Activated CD8-positive, alpha-beta memory T cell treated with anti-CD3 and anti-CD28 coated beads for 4 hours (primary cell): ENCODE results near the gene ASB12.
"Not testable (repeated sequence)": the region's sequence is repeated elsewhere in the genome, so short reads cannot be mapped to it uniquely, and the experiment has no call there.

ENCODE experiments used
- DNase-seq, 2 donors: peaks; one replicate each; pipeline ENCODE4 v3.0.0-alpha.2; 2020; ENCODE audit warnings: low read depth in 2 of 2

ASB12 gene

GRCh38 chrX:64230123-64230970 is at the start of gene ASB12:
ASB12 (minus strand) TSS chrX:64230607; CDS start chrX:64225650, 4,957 bp downstream.
- DNase-seq = no peak

- DNase-seq = no peak
Observed at GRCh38 chrX:64265265-64265664, 34.9 kb upstream of the ASB12 start.

DNA sequence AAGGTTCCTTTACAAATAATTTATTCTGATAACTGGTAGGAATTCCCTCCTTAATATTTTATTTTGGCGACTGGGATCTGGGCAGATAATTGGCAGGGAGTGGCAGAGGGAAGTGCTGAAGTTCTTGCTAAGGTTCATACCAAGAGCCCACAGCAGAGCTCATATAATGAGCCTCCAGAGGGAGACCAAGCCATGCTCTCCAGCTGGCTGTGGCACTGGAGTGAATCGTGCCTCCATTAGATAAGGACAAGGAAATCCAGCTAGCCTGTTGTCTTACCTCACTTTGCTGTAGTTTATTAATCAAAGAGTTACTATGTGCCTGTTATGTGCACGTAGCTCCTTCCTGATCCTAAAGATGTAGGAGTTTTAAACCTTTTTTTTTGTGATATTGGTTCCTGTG is 1.3 kb downstream of the ASB12 start:
- no peak for DNase-seq

GRCh38 chrX:64218023-64218422 is 12.4 kb downstream of the ASB12 start:
- no peak for DNase-seq

GRCh38 chrX:64213989-64214388 is 16.4 kb downstream of the ASB12 start:
- not testable (repeated sequence) for DNase-seq

GRCh38 chrX:64206556-64207162 is 23.7 kb downstream of the ASB12 start:
- DNase-seq = no peak

DNA sequence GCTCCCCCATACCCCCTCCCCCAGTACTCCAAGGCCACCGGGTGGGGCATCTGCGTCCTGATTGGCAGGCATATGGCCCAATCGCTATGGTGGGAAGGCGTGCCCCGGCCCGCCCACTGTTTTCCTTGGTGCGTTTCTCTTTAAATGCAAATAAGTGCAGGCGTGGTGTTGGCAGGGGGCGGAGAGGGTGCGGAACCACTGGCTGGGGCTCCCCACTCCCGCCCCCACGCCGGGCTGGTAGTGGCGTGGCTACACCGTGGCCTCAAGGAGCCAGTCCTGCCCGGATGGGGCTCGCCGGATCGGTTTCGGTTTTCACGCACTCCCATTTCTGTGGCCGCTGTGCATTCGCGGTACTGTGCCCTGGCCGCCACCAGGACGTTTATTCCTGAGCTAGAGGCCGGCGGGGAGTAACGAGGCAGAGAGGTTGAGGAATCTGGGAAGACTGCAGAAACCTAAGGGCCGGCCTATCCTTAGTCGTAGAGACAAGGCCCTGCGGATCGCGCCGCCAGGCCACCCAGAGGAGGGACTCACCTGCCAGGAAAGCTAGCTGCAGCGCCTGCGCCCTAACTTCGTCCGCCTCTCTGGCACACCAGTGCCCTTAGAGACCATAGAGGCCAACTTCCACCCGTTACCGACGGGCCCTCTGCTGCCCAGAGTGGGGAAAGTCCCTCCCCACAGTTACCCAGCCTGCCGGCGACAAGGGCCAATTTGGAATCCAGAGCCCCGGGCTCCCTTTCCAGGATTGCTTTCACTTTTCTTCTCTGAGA is 24.5 kb downstream of the ASB12 start:
- DNase-seq = peak; percentile 75

- no peak for DNase-seq
Observed at GRCh38 chrX:64205441-64205734, 25.0 kb downstream of the ASB12 start, which contains the start of gene AMER1. AMER1 (minus strand) TSS chrX:64205708; CDS start chrX:64193286, 12,422 bp downstream.

DNA sequence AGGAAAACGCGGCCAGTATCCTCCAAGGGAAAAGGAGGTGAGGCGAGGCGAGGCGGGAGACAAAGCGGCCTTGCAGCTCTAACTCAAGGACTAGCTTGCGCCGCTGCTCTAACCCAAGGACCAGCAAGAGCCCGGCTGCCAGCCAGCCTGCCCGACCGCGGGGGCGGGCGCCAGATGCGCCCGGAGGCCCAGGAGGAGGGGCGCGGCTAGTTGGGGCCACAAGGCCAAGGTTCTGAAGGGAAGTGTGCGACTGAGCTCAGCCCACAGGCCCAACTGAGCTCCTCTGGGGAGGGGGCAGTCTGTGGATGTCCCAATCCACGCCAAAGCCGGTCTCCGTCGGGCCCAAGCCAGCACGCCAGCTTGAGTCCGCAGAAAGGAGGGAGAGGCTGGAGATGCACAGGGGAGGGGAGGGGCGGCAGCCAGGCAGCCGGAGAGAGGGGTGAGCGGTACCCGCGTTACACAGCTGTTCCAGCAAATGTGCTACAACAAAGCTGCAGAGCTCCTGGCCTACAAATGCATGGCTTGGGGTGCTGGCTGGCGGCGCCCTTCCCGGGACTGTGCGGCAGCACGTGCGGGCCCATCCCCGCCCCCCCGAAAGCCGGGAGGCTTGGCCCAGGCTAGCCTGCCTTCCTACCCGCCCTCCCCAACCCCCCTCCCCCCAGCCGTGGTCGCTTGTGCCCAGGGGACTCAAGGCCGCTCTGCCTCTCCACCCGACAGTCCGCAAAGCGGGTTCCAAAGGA is 25.5 kb downstream of the ASB12 start:
- DNase-seq = no peak

DNA sequence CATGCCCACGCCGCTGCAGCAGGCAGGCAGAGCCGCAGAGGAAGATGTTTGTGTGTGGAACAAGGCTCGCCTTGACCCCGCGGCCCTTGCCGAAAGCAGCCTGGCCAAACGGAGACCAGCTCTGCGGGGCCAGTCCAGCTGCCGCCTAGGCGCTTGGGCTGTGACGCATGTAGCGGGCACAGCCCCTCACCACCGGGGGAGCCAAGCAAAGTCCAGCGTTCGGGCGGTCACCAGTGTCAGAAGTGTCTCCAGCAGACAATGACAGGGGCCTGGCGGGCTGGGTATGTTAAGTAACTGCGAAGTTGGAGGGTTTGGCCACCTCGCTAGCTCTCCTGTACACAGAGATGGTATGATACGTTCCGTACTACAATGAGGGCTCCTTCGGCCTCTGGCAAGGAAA is 26.2 kb downstream of the ASB12 start:
- DNase-seq = no peak

GRCh38 chrX:64202808-64203325 is 27.5 kb downstream of the ASB12 start:
- DNase-seq = no peak

GRCh38 chrX:64198036-64198435 is 32.4 kb downstream of the ASB12 start:
- DNase-seq = no peak

DNA sequence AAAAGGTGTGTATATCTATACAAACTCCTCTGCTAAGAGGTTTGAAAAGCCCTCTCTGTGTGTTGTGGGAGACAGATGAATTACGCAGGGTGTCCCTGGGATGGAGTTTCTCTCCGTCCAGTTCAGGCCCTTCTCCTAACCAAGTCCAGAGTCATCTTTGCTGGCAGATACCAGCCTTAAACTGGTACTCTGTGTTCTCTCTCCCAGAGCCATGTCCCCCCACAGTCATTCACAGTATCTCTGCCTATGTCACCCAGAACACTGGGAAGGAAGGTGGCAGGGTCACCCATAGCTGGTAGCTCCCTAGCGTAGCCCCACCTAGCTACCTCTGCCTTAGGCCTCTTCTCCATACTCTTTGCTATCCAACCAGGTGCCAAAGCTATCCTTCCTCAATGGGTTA is 33.8 kb downstream of the ASB12 start:
- DNase-seq = no peak

- no peak for DNase-seq
Observed at GRCh38 chrX:64195862-64196261, 34.5 kb downstream of the ASB12 start.

DNA sequence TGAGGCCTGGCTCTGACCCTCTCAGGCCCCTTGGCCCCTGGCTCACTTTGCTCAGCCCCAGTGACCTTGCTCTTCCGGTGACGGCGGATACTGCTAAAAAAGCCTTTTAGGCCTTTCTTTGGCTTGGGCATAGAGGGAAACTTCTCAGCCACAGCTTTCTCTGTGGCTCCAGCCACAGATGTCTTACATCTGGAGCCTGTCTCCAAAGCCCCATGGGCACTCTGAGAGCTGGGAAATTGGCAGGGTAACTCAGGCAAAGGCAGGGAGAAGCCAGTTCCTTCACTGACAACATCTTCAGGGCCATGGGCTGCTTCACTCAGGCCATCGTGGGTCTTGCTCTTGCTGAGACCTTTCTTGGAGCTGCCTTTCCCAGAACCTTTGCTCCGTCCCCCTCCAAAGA is 37.7 kb downstream of the ASB12 start:
- no peak for DNase-seq

GRCh38 chrX:64192040-64192439 is 38.4 kb downstream of the ASB12 start:
- DNase-seq = no peak

DNA sequence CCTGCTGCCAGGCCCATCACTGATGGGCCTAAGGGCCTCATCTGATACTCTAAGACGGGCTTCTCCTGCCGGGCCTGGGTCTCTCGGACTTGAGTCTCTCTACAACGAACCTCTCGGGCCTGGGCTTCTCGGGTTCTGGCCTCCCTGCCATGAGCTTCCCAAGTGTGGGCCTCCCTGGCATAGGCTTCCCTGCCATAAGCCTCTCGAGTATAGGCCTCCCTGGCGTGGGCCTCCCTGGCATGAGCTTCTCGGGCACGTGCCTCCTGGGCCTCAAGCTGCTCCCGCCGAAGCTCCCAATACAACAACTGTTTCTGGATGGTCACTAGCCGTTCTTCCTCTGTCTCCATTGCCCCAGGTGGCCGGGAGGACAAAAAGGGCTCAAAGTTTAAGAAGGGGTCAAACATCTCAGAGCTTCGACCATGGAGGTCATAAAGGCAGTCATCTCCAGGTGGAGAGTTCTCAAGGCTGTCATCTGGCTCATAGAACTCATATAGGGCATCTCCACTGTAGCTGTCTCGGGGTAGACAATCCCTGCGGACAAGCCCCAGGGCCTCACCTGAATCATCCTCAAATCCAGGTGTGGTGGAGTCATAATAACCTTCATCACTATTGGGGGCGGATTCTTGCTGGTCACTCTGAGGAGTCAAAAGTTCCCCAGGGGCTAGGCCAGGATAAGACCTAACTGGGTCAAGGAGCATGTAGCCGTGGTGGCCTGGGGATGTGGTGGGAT is 39.0 kb downstream of the ASB12 start:
- no peak for DNase-seq

DNA sequence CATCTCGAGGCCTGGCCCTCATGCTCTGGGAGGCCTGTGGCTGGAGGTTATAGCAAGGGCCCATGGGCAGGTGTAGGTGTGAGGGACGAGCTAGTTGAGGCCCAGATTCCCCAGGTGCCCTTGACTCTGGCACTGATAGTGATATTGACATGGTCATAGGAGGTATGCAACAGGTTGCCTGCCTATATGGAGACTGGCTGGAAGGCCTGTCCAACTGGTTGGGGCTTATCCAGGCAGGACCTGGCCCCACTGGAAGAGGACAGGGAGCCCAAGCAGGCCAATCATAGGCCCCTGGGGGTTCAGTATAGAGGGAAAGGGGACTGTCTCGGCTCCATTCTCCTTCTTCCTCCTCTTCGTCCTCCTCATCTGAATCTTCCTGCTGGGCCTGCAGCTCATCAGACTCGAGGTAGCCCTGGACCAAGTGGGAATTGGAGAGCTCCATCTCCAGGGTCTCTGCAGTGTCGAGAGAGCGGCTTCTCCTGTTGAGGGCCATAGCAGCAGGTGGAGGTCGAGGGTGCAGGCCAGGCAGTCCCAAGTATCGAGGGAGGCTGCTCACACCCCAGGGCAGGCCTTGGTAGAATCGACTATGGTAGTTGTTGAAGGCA is 40.2 kb downstream of the ASB12 start:
- no peak for DNase-seq

DNA sequence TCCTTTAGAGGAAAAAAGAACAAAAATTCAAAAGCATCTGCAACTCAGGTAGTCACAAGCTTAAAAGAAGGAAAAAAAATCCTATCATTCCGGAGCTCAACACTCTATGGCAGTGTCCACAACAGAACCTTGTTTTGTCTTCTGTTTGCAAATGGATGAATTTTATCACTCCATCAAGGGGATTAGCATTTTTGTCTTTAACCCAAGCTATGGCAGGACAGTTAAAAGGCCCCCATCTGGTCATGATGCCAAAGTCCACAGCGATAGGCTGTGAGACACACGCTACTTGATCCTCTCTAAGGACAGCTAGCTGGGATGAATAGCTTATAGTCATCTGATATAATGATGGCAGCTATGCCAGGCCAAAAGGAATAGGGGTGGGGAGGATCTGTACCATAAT is 41.5 kb downstream of the ASB12 start:
- DNase-seq = no peak

- DNase-seq = no peak
Observed at GRCh38 chrX:64187762-64188150, 42.7 kb downstream of the ASB12 start.
